CD1c-positive myeloid dendritic cell (primary cell): Measurements from ENCODE around the gene NUCB1.
"Not testable (repeated sequence)": the region's sequence is repeated elsewhere in the genome, so short reads cannot be mapped to it uniquely, and the experiment has no call there.

Experiments
- DNase-seq: peaks from one replicate; pipeline ENCODE4 v3.0.0-alpha.2; 2016; ENCODE audit errors: extremely low spot score

Gene NUCB1

GRCh38 chr19:48899781-48900476, at the start of gene NUCB1:
Gene NUCB1 (plus strand): TSS chr19:48900312. CDS start chr19:48900797, 485 bp downstream.
- DNase-seq = peak; percentile 100

GRCh38 chr19:48852292-48852691, 47.8 kb upstream of the NUCB1 start:
- DNase-seq = no peak

GRCh38 chr19:48853483-48853882, 46.6 kb upstream of the NUCB1 start:
- DNase-seq = no peak

GRCh38 chr19:48854103-48854502, 46.0 kb upstream of the NUCB1 start:
- DNase-seq = no peak

GRCh38 chr19:48856921-48857320, 43.2 kb upstream of the NUCB1 start:
- DNase-seq = no peak

GRCh38 chr19:48858984-48859710, 41.0 kb upstream of the NUCB1 start:
- DNase-seq = peak; percentile 67

- DNase-seq = peak; percentile 64
Measured at GRCh38 chr19:48859711-48860572, 40.2 kb upstream of the NUCB1 start.

- DNase-seq = no peak
Measured at GRCh38 chr19:48861313-48861712, 38.8 kb upstream of the NUCB1 start.

GRCh38 chr19:48862827-48863226, 37.3 kb upstream of the NUCB1 start:
- no peak for DNase-seq

- DNase-seq = no peak
Measured at GRCh38 chr19:48866692-48867091, 33.4 kb upstream of the NUCB1 start.

GRCh38 chr19:48867123-48867745, 32.9 kb upstream of the NUCB1 start:
- no peak for DNase-seq

GRCh38 chr19:48867746-48868113, 32.4 kb upstream of the NUCB1 start:
- no peak for DNase-seq

- DNase-seq = no peak
Measured at GRCh38 chr19:48868114-48868886, 31.8 kb upstream of the NUCB1 start, which contains the start of gene PLEKHA4. Gene PLEKHA4 (minus strand): TSS chr19:48868617. CDS start chr19:48867620, 997 bp downstream.

GRCh38 chr19:48870048-48870447, 30.1 kb upstream of the NUCB1 start:
- DNase-seq = peak; percentile 23

- not testable (repeated sequence) for DNase-seq
Measured at GRCh38 chr19:48871471-48872181, 28.5 kb upstream of the NUCB1 start.

- DNase-seq = peak; percentile 99
Measured at GRCh38 chr19:48872182-48872883, 27.8 kb upstream of the NUCB1 start, which contains the start of gene PPP1R15A. Gene PPP1R15A (plus strand): TSS chr19:48872421. CDS start chr19:48873234, 813 bp downstream.

- DNase-seq = peak; percentile 93
Measured at GRCh38 chr19:48872884-48873475, 27.1 kb upstream of the NUCB1 start.

- DNase-seq = peak; percentile 43
Measured at GRCh38 chr19:48873476-48874302, 26.4 kb upstream of the NUCB1 start.
